ENCODE measurements around the gene PRPF18. TPM values are rescaled to one million over a fixed set of nuclear protein-coding genes. Genes with fewer than 3 reads are reported as not detected.

The PRPF18 gene
- total RNA-seq, 1 donor from 2014 or later, result 21.0 TPM

- H3K4me3 ChIP-seq (ENCODE audit: insufficient read depth, low read depth, low read length), result no peak overlapping the region
- H3K4me2 ChIP-seq (ENCODE audit: low read length), result no peak overlapping the region
- H4K20me1 ChIP-seq (ENCODE audit: insufficient read depth, low read length), result peaks cover 4% of the 10 kb centered on the region
- TF ChIP-seq CTCF (IDR thresholded peaks at IDR 0.05; ENCODE audit: insufficient read depth, low read depth, low read length) (no peak), EZH2 (IDR thresholded peaks at IDR 0.05; ENCODE audit: insufficient read depth, low read length) (no peak)
- H3K36me3 Mint-ChIP-seq (ENCODE audit: low read depth, unreplicated experiment), result peaks cover 12% of the 10 kb centered on the region
- no peak overlapping the region for H3K4me3 Mint-ChIP-seq (ENCODE audit: unreplicated experiment)
- H3K36me3 ChIP-seq (ENCODE audit: insufficient read depth, low read length), result no peaks in the 10 kb centered on the region
- no peaks in the 10 kb centered on the region for H3K4me1 ChIP-seq (ENCODE audit: insufficient read depth, low read length)
- H3K9me3 Mint-ChIP-seq (ENCODE audit: unreplicated experiment), result no peaks in the 10 kb centered on the region
- no peak overlapping the region for H2AFZ ChIP-seq (ENCODE audit: low read depth, low read length)
- peaks cover 6% of the 10 kb centered on the region for H3K4me1 Mint-ChIP-seq (ENCODE audit: low read depth, unreplicated experiment)
- no peak overlapping the region for H3K27ac Mint-ChIP-seq (ENCODE audit: unreplicated experiment)
- no peak for DNase-seq (ENCODE audit: low read depth)
- no peaks in the 10 kb centered on the region for H3K27me3 ChIP-seq (ENCODE audit: insufficient read depth, low read length)
- no peak for FAIRE-seq
- no peaks in the 10 kb centered on the region for H3K27me3 Mint-ChIP-seq (ENCODE audit: low read depth, unreplicated experiment)
- H3K27ac ChIP-seq (ENCODE audit: low read depth, low read length), result no peak overlapping the region
- H3K9ac ChIP-seq (ENCODE audit: low read length), result no peak overlapping the region
- no peaks in the 10 kb centered on the region for H3K9me3 ChIP-seq (ENCODE audit: insufficient read depth, low read depth, low read length)
- H3K79me2 ChIP-seq (ENCODE audit: insufficient read depth, low read length), result no peaks in the 10 kb centered on the region
Observed at GRCh38 chr10:13627459-13628310, 40.9 kb downstream of the PRPF18 start.

- no peaks in the 10 kb centered on the region for H3K27me3 ChIP-seq (ENCODE audit: insufficient read depth, low read length)
- H3K27ac ChIP-seq (ENCODE audit: low read depth, low read length), result no peak overlapping the region
- H3K4me1 ChIP-seq (ENCODE audit: insufficient read depth, low read length), result no peaks in the 10 kb centered on the region
- no peak overlapping the region for H3K4me3 Mint-ChIP-seq (ENCODE audit: unreplicated experiment)
- no peaks in the 10 kb centered on the region for H3K79me2 ChIP-seq (ENCODE audit: insufficient read depth, low read length)
- no peak overlapping the region for H3K9ac ChIP-seq (ENCODE audit: low read length)
- no peak overlapping the region for H3K4me3 ChIP-seq (ENCODE audit: insufficient read depth, low read depth, low read length)
- peaks cover 4% of the 10 kb centered on the region for H4K20me1 ChIP-seq (ENCODE audit: insufficient read depth, low read length)
- no peak overlapping the region for H2AFZ ChIP-seq (ENCODE audit: low read depth, low read length)
- no peaks in the 10 kb centered on the region for H3K36me3 ChIP-seq (ENCODE audit: insufficient read depth, low read length)
- peaks cover 13% of the 10 kb centered on the region for H3K36me3 Mint-ChIP-seq (ENCODE audit: low read depth, unreplicated experiment)
- no peak for FAIRE-seq
- TF ChIP-seq CTCF (IDR thresholded peaks at IDR 0.05; ENCODE audit: insufficient read depth, low read depth, low read length) (no peak), EZH2 (IDR thresholded peaks at IDR 0.05; ENCODE audit: insufficient read depth, low read length) (no peak)
- peaks cover 6% of the 10 kb centered on the region for H3K4me1 Mint-ChIP-seq (ENCODE audit: low read depth, unreplicated experiment)
- no peaks in the 10 kb centered on the region for H3K27me3 Mint-ChIP-seq (ENCODE audit: low read depth, unreplicated experiment)
- no peak overlapping the region for H3K4me2 ChIP-seq (ENCODE audit: low read length)
- no peak for DNase-seq (ENCODE audit: low read depth)
- no peak overlapping the region for H3K27ac Mint-ChIP-seq (ENCODE audit: unreplicated experiment)
- no peaks in the 10 kb centered on the region for H3K9me3 ChIP-seq (ENCODE audit: insufficient read depth, low read depth, low read length)
- H3K9me3 Mint-ChIP-seq (ENCODE audit: unreplicated experiment), result no peaks in the 10 kb centered on the region
Observed at GRCh38 chr10:13628661-13629060, 41.9 kb downstream of the PRPF18 start.

DNA sequence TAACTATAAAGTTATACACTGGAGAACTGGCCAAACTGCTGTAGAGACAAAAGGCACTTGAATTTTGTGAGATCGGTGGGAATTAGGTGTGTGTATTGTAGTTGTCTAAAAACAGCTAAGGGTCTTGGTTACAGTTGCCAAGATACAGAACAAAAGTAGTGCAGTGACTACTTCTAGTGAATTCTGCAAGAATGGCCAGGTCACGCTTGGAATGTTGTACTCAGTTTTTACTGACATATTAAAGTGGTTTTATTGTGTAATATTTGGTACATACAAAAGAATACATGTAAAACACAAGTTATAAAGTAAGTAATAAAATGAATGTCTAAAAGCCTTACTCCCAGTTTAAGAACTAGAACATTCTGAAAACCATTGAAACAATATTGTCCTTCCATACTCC, 42.4 kb downstream of the PRPF18 start:
- Mint-ChIP-seq H3K27ac (ENCODE audit: unreplicated experiment) (no peak overlapping the region), H3K4me1 (ENCODE audit: low read depth, unreplicated experiment) (peaks cover 6% of the 10 kb centered on the region), H3K9me3 (ENCODE audit: unreplicated experiment) (no peaks in the 10 kb centered on the region), H3K27me3 (ENCODE audit: low read depth, unreplicated experiment) (no peaks in the 10 kb centered on the region), H3K36me3 (ENCODE audit: low read depth, unreplicated experiment) (peaks cover 13% of the 10 kb centered on the region), H3K4me3 (ENCODE audit: unreplicated experiment) (no peak overlapping the region)
- Histone ChIP-seq H3K27me3 (ENCODE audit: insufficient read depth, low read length) (no peaks in the 10 kb centered on the region), H4K20me1 (ENCODE audit: insufficient read depth, low read length) (peaks cover 4% of the 10 kb centered on the region), H3K9ac (ENCODE audit: low read length) (no peak overlapping the region), H2AFZ (ENCODE audit: low read depth, low read length) (no peak overlapping the region), H3K4me2 (ENCODE audit: low read length) (no peak overlapping the region), H3K79me2 (ENCODE audit: insufficient read depth, low read length) (no peaks in the 10 kb centered on the region), H3K4me3 (ENCODE audit: insufficient read depth, low read depth, low read length) (no peak overlapping the region), H3K9me3 (ENCODE audit: insufficient read depth, low read depth, low read length) (no peaks in the 10 kb centered on the region), H3K27ac (ENCODE audit: low read depth, low read length) (no peak overlapping the region), H3K4me1 (ENCODE audit: insufficient read depth, low read length) (no peaks in the 10 kb centered on the region), H3K36me3 (ENCODE audit: insufficient read depth, low read length) (no peaks in the 10 kb centered on the region)
- TF ChIP-seq EZH2 (IDR thresholded peaks at IDR 0.05; ENCODE audit: insufficient read depth, low read length) (no peak), CTCF (IDR thresholded peaks at IDR 0.05; ENCODE audit: insufficient read depth, low read depth, low read length) (no peak)
- FAIRE-seq, result no peak
- peak; percentile 49 for DNase-seq (ENCODE audit: low read depth)

Measured in astrocyte (in vitro differentiated cells and primary cell).